Subcutaneous abdominal adipose tissue (tissue), 5 donors: ENCODE measurements around the gene ABCA13.

Experiments
- H3K27ac ChIP-seq: one replicate; pipeline ENCODE4 v1.7.0; 2013; ENCODE audit warnings: low read depth, mild to moderate bottlenecking, inconsistent platforms, low read length, moderate library complexity
- H3K27me3 ChIP-seq, 5 donors: one replicate each; pipeline ENCODE4 v1.7.0; 2013; ENCODE audit warnings: low read length in 5 of 5, inconsistent platforms in 1 of 5; ENCODE audit not compliant: control insufficient read depth in 5 of 5, insufficient read depth in 4 of 5
- H3K36me3 ChIP-seq, 5 donors: one replicate each; pipeline ENCODE4 v1.7.0; 2013; ENCODE audit warnings: low read length in 5 of 5; ENCODE audit not compliant: control insufficient read depth in 5 of 5, insufficient read depth in 5 of 5
- H3K4me1 ChIP-seq, 5 donors: one replicate each; pipeline ENCODE4 v1.7.0; 2013; ENCODE audit warnings: low read length in 5 of 5, mild to moderate bottlenecking in 3 of 5, moderate library complexity in 1 of 5; ENCODE audit not compliant: control insufficient read depth in 5 of 5, insufficient read depth in 5 of 5
- H3K4me3 ChIP-seq, 5 donors: one replicate each; pipeline ENCODE4 v1.7.0; 2013; ENCODE audit warnings: low read length in 5 of 5, low read depth in 1 of 5
- H3K9ac ChIP-seq, 5 donors: one replicate each; pipeline ENCODE4 v1.7.0; 2013; ENCODE audit warnings: low read length in 5 of 5, mild to moderate bottlenecking in 4 of 5, moderate library complexity in 3 of 5
- H3K9me3 ChIP-seq, 5 donors: one replicate each; pipeline ENCODE4 v1.7.0; 2013; ENCODE audit warnings: low read length in 5 of 5; ENCODE audit not compliant: control insufficient read depth in 5 of 5
- donor health status: healthy.
- donor health status: healthy.
- donor health status: healthy.
- donor health status: healthy.
- donor health status: healthy.

ABCA13 gene

GRCh38 chr7:48347230-48347825 is 176.1 kb downstream of the ABCA13 start:
- Histone ChIP-seq H3K9ac (no peak overlapping the region), H3K27me3 (no peaks in the 10 kb centered on the region), H3K27ac (no peak overlapping the region), H3K4me3 (no peak overlapping the region), H3K4me1 (no peaks in the 10 kb centered on the region), H3K9me3 (no peaks in the 10 kb centered on the region), H3K36me3 (no peaks in the 10 kb centered on the region)

GRCh38 chr7:48350515-48350914 is 179.3 kb downstream of the ABCA13 start:
- Histone ChIP-seq H3K36me3 (no peaks in the 10 kb centered on the region), H3K27me3 (no peaks in the 10 kb centered on the region), H3K9ac (no peak overlapping the region), H3K9me3 (no peaks in the 10 kb centered on the region), H3K27ac (no peak overlapping the region), H3K4me3 (no peak overlapping the region), H3K4me1 (no peaks in the 10 kb centered on the region)

GRCh38 chr7:48351900-48352299 is 180.6 kb downstream of the ABCA13 start:
- no peaks in the 10 kb centered on the region for H3K27me3 ChIP-seq
- no peak overlapping the region for H3K9ac ChIP-seq
- no peak overlapping the region for H3K4me3 ChIP-seq

GRCh38 chr7:48355346-48355745 is 184.1 kb downstream of the ABCA13 start:
- Histone ChIP-seq H3K27me3 (no peaks in the 10 kb centered on the region), H3K27ac (no peak overlapping the region), H3K4me1 (no peaks in the 10 kb centered on the region), H3K9ac (no peak overlapping the region), H3K36me3 (no peaks in the 10 kb centered on the region), H3K9me3 (no peaks in the 10 kb centered on the region), H3K4me3 (no peak overlapping the region)

More at GRCh38 chr7:48351900-48352299, 180.6 kb downstream of the ABCA13 start:
- Histone ChIP-seq H3K36me3 (no peaks in the 10 kb centered on the region), H3K4me1 (no peaks in the 10 kb centered on the region), H3K27ac (no peak overlapping the region), H3K9me3 (no peaks in the 10 kb centered on the region)

- no peaks in the 10 kb centered on the region for H3K27me3 ChIP-seq
- H3K9me3 ChIP-seq, result no peaks in the 10 kb centered on the region
Measured at GRCh38 chr7:48360574-48360973, 189.3 kb downstream of the ABCA13 start.

GRCh38 chr7:48363174-48363573 is 191.9 kb downstream of the ABCA13 start:
- H3K9ac ChIP-seq, result no peak overlapping the region
- no peaks in the 10 kb centered on the region for H3K27me3 ChIP-seq
- no peaks in the 10 kb centered on the region for H3K36me3 ChIP-seq
- no peak overlapping the region for H3K27ac ChIP-seq
- no peaks in the 10 kb centered on the region for H3K9me3 ChIP-seq
- no peak overlapping the region for H3K4me3 ChIP-seq
- no peaks in the 10 kb centered on the region for H3K4me1 ChIP-seq

More at GRCh38 chr7:48360574-48360973, 189.3 kb downstream of the ABCA13 start:
- H3K9ac ChIP-seq, result no peak overlapping the region
- no peaks in the 10 kb centered on the region for H3K4me1 ChIP-seq
- no peak overlapping the region for H3K4me3 ChIP-seq
- no peaks in the 10 kb centered on the region for H3K36me3 ChIP-seq
- H3K27ac ChIP-seq, result no peak overlapping the region

- H3K9me3 ChIP-seq, result peaks cover 0 to 3% (median 0%) of the 10 kb centered on the region in 5 donors
- H3K27ac ChIP-seq, result no peak overlapping the region
- H3K4me1 ChIP-seq, result no peaks in the 10 kb centered on the region
- no peak overlapping the region for H3K9ac ChIP-seq
- H3K4me3 ChIP-seq, result no peak overlapping the region
- no peaks in the 10 kb centered on the region for H3K27me3 ChIP-seq
- H3K36me3 ChIP-seq, result no peaks in the 10 kb centered on the region
Measured at GRCh38 chr7:48365010-48365409, 193.8 kb downstream of the ABCA13 start.

GRCh38 chr7:48366096-48366495 is 194.8 kb downstream of the ABCA13 start:
- H3K36me3 ChIP-seq, result no peaks in the 10 kb centered on the region
- no peak overlapping the region for H3K4me3 ChIP-seq
- H3K4me1 ChIP-seq, result no peaks in the 10 kb centered on the region
- H3K9ac ChIP-seq, result no peak overlapping the region
- peaks cover 0 to 8% (median 0%) of the 10 kb centered on the region in 5 donors for H3K9me3 ChIP-seq
- no peaks in the 10 kb centered on the region for H3K27me3 ChIP-seq
- H3K27ac ChIP-seq, result no peak overlapping the region

- Histone ChIP-seq H3K9me3 (peaks cover 0 to 3% (median 0%) of the 10 kb centered on the region in 5 donors), H3K4me1 (no peaks in the 10 kb centered on the region), H3K36me3 (no peaks in the 10 kb centered on the region), H3K27me3 (no peaks in the 10 kb centered on the region), H3K4me3 (no peak overlapping the region), H3K9ac (no peak overlapping the region), H3K27ac (no peak overlapping the region)
Measured at GRCh38 chr7:48376263-48376662, 205.0 kb downstream of the ABCA13 start.

- Histone ChIP-seq H3K36me3 (no peaks in the 10 kb centered on the region), H3K9me3 (no peaks in the 10 kb centered on the region), H3K9ac (no peak overlapping the region), H3K27me3 (no peaks in the 10 kb centered on the region), H3K27ac (no peak overlapping the region), H3K4me1 (no peaks in the 10 kb centered on the region), H3K4me3 (no peak overlapping the region)
Measured at GRCh38 chr7:48380921-48381320, 209.7 kb downstream of the ABCA13 start.
